Transverse colon (tissue), 4 donors: Measurements from ENCODE around the gene TTLL5.

Experiments used
- CTCF ChIP-seq, 5 experiments: fragments of 200-600 bp in 3 of 5; fragments of 450-650 bp in 2 of 5; sonication (generic) in 3 of 5; IDR thresholded peaks; 1 replicate in 2 of 5; 2 replicates in 3 of 5; pipeline ENCODE4 v1.5.1; 2016 to 2017; ENCODE audit warnings: antibody characterized with exemption in 5 of 5, inconsistent platforms in 3 of 5, mild to moderate bottlenecking in 2 of 5, moderate library complexity in 1 of 5
- EP300 ChIP-seq: sonication (generic); formaldehyde crosslinking; IDR thresholded peaks from one replicate; pipeline ENCODE4 v1.6.1; 2017; ENCODE audit warnings: antibody characterized with exemption, low read depth
- POLR2A ChIP-seq: fragments of 450-650 bp; IDR thresholded peaks from one replicate; pipeline ENCODE4 v1.6.1; 2016; ENCODE audit warnings: antibody characterized with exemption, mild to moderate bottlenecking, moderate library complexity
- POLR2AphosphoS5 ChIP-seq, 3 donors: sonication (generic); formaldehyde crosslinking; IDR thresholded peaks; one replicate each; pipeline ENCODE4 v1.6.1; 2016; ENCODE audit warnings: antibody characterized with exemption in 3 of 3

GRCh38 chr14:75675265-75675960, 14.4 kb downstream of the TTLL5 start:
- no peak for TF ChIP-seq CTCF (IDR thresholded peaks at IDR 0.05)
- no peak for TF ChIP-seq POLR2A
- TF ChIP-seq EP300: no peak
- no peak for TF ChIP-seq POLR2AphosphoS5 (IDR thresholded peaks at IDR 0.05)
